GM19467 (cell line): Measurements from ENCODE around the gene EPOP.

Source experiments
- ATAC-seq: cut with Tn5 transposase; IDR thresholded peaks from one replicate; pipeline ENCODE4 v1.9.1; 2021; ENCODE audit warnings: mild to moderate bottlenecking, moderate library complexity; ENCODE audit not compliant: unreplicated experiment

Gene EPOP

DNA sequence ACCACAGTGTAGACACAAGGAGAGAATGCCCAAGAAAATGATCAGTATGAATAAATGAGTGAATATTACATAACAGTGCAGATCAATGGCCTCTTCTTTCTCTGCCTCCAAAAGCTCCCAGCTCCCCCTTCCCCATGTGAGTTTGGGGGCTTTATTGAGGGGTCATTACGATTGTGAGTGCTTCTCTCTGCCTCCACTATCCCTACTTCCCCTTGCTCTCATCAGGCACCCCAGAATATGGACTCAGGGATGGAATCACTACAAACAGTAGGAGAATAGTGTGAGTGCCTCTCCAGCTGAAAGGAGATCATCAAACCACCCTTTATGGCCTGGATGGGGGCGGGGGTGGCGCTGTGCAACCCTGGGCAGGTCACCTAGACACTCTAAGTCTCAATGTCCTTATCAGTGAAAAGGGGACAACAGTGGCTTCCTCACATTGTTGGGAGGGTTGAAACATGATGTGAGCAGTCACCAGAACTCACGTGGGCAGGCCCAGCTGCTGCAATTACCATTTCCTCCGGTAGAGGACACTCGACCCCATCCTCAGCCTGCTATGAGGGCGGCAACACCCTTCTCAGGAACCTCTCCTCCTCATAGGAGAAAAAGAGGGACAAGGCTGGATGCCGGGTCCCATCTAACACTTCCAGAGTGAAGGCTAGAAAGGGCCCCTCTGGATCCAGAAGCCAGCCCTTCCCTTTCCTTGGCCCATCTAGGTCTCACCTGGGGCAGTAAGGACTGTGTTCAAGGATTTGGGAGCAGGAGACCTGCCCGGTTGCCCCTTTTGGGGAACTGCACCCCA lies 2.1 kb upstream of the EPOP start:
- ATAC-seq: no peak

DNA sequence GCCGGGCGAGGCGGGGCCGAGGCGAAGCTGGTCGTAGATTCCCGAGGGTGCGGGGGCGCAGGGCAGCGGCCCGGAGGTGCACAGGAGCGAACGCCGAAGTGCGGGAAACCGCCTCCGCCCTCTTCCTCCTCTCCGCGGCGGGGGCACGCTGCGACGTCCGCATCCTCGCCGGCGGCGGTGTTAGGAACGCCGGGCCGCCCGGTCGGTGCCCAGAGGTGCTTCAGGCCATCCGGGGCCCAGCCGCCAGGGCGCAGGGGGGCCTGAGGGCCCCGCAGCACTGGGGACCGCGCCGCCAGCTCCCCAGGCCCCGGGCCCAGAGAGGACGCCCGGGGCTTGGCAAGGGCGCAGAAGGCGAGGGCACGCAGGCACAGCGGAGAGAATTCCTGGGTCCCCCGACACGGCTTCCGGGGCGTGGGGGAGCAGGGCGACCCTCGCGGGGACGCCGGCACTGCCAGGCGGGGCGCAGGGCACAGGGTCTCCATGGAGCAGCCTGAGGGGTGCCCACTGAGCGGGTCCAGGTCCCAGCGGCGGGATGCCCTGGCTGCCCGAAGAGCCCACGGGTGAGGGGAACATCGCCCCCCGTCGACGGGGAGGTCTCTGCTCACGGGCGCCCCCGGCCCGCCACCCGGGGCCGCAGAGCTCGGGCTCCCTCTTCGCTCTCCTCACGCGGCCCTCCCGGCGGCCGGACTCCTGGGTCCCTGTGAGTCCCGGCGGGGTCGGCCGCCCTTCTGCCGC lies 576 bp downstream of the EPOP start:
- ATAC-seq: peak; percentile 13

DNA sequence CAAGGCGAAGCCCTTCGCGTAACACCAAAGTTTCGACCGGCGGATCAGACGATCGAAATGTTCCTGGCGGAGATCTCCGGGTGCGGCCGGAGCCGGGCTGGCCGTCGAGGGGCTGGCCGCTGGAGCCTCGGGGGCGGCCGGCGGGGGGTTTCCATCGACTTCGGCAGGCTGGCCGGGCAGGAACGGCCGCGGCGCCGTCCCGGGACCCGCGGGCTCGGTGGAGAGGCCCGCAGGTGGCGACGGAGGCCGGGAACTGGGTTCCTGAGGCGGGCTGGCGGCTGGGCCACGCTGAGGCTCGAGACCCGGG lies 1.1 kb downstream of the EPOP start:
- no peak for ATAC-seq

DNA sequence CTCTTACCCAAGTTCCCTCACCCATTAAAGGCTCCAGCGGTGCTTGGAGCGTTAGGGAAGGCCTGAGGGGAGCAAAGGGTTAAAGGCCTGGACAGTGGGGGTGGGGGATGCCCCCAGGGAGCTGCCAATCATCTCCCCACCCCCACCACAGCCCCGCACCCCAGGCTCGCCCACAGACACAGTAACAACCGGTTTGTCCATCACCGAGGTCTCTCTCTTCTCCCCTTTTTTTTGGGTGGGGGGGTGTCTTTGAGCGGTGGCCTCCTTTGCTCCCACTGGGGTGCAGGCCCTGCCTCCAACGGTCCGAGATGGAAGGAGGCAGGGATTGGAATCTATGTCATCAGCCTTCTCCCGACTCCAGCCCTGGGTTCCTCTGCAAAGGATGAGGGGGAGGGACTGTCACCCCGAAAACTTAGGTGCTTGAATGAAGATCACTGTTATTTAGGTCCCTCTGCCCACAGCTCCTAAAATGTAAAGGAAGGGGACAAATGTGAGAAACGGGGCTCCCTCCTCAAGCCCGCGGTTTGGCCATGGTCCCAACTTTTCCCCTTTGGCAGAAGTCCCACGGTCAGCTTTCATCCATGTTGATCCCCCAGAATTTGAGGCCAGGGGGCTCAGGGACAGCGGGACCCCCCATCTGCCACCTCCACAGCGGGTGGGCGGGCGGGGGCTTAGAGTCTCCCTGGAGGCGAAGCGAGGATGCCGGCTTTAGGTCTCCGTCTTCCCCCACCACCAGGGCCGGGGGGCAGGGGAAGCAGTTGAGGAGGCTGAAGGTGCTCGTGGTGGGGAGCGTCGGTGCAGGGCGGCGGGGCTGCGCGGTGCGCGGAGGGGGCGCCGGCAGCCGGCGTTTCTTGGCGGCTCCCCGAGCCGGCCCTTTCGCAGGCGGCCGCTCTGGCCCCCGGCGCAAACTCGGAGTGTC lies 1.7 kb downstream of the EPOP start:
- no peak for ATAC-seq

DNA sequence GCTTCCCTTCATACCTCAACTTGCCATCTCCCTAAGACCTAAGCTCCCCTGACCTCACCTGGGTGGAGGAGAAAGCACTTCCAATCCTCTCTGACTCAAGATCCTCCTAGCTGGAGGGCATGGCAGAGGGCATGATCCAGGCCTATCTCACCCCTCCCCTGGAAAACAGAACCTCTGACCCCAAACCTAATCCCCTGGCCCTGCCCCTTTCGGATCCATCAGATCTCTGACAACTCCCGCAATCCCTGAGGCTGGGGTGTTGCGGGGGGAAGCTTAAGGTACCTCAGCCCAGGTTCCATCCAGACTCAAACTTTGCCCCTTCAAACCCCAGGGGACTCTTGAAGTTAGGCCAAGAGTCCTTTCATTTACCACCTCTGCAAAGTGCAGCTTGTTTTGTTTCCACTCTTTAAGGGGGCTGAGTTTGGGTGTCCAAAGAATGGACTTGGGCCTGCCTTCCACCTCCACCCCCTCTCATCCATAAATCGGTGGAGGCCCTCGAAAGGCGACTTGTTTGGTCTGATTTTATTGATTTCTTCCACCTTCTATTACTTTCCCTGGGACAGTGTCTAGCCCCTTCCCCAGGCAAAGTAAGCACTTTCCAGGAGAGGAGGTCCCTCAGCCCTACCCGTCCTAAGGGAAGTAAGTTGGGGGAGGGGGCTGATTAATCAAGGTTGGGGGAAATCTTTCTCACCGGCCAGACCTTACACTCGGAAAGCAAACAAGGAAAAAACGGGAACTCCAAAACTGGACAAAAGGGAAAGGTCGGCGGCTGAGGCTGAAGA lies 2.6 kb downstream of the EPOP start:
- no peak for ATAC-seq

DNA sequence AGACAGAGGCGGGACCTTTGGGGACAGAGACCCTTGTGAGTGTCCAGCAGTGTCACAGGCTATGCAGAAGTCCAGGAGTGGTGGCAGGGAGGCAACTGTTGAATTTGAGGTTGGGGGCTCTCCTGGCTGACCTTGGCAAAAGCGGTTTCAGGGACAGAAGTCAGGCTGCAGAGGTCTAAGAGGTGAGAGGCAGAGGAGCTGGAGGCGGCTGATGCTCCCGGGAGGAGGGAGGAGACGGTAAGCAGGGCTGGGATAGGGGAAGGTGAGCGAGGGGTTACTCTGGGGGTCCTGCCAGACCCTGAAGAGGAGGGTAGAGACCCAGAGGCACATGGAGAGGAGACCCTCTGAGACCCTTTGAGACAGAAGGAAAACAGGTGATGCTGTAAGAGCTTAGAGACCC lies 5.2 kb downstream of the EPOP start:
- ATAC-seq: no peak

DNA sequence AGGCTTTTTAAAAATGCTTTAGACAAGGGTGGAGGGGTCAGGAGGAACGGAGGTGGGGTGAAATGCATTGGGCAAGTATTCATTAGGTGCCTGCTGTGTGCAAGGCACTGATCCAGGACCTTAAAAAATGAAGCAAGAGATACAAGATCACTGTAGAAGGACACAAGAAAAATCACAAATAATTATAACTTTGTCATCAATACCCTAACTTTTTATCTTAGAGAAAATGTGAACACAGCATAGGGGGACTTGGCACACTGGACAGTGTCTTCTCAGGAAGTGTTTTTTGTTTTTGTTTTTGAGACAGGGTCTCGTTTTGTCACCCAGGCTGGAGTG lies 7.0 kb downstream of the EPOP start:
- no peak for ATAC-seq

DNA sequence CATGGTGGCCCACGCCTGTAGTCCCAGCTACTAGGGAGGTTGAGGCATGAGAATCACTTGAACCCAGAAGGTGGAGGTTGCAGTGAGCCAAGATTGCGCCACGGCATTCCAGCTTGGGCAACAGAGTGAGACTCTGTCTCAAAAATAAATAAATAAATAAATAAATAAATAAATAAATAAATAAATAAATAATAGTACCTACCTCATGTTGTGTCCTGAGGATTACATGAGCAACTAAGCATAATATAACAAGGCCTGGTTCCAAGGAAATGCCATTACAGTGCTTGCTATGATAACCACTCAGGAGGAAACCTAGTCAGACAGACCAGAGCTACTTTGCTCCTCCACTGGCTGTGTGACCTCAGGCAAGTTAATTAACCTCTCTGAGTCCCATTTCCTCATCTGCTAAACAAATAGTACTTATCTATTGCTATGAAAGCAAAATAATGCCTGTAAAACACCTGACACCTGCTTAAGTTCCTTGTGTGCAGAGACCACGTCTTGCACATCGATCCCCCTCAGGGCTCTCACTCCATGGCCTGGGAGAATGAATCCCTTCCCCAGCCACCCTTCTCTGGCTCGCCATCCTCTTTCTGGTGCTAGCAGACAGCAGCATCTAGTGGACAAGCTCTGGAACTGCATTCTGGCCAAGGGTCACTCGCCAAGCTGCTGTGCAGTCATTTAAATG lies 7.5 kb downstream of the EPOP start:
- no peak for ATAC-seq

DNA sequence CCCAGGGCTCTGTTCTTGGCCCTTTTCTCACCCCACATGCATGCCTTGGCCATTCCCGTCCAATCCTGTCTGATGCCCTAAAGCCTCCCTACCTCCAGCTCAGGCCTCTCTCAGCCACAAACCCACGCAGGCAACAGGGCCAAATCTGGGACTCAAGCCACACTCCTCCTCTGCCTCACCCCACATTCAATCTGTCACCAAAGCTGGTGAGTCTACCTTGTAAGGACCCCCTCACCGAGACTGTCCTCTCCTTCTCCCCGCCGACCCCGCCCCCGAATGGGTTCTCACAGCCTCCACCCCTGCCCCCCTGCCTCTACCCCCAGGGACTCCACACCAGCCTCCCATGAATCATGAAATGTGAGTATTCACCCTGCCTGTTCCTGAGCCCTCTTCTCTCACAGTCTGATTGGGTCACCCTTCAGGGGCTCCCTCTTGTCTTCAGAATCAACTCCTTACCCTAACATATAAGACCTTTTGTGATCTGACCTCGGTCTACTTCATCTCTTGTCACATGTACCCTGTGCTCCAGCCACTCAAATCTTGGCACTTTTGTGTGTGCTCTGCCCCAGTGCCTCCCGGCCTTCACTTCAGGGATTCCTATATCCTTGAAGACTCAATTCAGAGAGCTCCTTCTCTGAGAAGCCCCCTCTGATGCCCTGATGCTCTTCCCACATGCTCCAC lies 10.7 kb downstream of the EPOP start:
- no peak for ATAC-seq

DNA sequence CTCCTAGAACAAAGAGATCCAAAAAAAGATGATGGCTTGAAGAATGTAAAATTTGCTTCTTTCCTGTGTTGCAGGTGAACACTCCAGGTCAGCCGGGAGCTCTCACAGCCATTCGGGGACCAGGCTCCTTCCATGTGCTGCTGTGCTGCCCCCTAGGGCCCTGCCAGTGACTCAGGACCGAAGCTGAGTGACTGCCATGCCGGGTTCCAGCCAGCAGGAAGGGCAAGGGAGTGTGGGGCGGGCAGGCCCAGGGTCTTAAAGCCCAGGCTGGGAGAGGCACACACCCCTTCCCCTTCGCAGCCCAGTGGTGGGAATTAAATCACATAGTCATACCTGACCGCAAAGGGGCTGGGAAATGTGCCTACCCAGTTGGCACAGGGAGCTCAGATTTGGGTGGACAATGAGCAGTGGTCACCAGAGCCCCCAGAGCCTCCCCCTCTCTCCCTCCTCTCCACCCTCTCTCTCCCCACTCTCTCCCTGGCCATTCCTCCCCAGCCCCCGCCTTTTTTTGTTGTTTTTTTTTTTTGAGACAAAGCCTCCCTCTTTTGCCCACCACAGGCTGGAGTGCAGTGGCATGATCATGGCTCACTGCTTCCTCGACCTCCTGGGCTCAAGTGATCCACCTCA lies 11.5 kb downstream of the EPOP start:
- ATAC-seq: no peak

DNA sequence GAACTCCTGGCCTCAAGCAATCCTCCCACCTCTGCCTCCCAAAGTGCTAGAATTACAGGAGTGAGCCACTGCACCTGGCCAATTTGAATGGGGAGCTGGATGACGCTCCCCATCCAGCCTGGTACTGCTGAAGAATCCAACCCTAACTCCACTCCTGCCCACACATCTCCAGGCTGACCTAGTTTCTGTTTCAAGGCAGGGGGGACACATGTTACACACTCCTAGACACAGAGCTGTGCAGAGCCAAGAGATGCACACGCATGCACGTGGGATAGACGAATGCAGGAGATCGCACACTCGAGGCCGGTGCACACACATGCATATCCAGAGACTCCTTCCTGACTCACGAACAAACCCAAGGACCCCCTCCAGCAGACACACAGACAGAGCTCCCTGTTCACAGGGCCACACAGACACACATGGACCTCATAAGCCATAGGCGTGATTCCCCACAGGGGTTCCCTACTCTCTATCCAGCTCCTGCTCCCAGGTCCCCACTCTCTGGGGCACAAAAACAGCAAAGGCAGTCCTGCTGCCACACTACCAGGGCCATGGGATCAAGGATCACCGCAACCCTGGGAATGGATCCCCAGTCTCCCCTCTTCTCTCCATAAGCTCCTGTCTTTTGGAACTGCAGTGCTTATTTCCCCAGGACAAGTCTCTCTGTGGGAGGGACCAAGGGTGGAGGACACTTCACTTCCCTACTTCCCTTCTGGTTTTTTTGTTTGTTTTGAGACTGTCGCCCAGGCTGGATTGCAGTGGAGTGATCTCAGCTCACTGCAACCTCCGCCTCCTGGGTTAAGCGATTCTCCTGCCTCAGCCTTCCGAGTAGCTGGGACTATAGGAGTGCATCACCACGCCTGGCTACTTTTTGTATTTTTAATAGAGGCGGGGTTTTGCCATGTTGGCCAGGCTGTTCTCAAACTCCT lies 14.4 kb downstream of the EPOP start:
- ATAC-seq: no peak

DNA sequence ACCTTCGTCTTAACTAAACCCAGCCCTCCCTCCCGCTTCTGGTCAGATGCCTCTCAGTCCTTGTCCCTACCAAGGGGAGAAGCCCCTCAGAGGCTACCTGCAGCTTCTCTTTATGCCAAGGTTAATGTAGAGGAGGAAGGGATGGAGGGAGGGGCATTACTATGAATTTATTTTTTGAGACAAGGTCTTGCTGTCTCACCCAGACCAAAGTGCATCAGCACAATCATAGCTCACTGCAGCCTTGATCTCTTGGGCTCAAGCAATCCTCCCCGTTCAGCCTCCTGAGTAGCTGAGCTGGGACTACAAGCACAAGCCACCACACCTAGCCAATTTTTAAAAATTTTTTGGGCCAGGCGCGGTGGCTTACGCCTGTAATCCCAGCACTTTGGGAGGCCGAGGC lies 15.3 kb downstream of the EPOP start:
- ATAC-seq: no peak

DNA sequence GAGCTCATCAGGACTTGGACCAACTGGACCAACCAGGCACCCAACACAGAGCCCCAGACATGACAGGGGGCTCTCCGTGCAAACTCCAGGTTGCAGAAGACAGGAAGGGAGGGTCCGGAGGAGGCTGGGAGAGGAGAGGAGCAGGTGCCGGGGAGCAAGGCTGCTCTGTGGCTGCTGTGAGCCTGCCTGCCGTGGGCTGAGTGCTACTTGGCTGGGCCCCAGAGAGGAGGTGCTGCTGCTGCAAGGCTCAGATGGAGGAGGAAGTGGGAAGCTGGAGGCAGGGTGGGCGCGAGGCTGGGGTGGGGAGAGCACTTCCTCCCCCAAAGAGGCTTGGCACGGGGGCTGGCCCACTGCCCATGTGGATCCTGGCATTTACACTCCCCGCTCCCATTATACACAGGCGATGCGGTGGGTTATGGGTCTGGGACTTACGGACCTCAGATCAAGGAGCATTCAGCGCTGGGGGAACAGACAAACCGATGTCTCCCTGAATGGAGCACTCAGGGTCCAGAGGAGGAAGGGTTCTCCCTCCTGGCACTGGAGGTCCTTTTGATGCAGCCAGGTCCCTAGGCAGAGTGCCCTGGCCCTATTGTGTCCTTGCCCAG lies 15.9 kb downstream of the EPOP start:
- ATAC-seq: no peak

DNA sequence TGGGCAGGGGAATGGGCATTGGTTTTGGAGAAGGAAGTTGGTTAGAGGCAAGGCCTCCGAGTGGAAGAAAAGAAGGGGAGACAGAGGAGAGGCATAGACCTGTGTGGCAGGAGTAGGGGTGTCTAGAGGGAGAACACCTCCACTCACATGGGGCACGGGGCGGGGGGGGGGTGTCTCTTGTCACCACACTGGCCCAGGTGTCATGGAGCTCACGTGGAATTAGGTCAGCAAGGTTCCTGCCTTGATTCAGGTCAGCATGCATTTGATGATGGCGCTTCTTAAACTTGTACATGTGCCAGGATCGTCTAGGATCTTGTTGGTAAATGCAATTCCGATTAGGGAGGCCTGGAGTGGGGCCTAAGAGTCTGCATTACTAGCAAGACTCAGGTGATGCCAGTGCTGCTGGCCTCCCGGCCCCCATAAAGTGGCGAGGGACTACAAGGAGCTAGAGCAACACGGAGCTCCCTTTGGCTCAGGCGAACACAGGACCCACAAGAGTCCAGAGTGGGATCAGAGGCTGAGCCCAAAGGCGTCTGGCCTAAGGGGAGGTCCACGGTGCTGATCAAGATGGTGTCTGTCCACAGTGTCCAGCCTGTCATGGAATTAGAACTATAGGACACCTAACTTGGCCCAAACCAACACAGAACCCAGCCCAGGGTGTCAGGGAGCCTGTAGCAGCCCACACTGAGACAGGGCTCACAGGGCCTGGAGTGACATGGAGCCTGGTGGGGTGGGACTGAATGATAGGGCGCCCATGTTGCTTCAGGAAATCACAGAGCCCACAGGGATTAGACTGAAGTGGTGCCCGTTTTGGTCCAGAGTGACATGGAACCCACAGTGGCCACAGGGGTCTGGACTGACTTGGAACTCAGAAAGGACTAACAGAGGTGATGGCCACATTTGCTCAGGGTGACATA lies 16.7 kb downstream of the EPOP start:
- no peak for ATAC-seq

DNA sequence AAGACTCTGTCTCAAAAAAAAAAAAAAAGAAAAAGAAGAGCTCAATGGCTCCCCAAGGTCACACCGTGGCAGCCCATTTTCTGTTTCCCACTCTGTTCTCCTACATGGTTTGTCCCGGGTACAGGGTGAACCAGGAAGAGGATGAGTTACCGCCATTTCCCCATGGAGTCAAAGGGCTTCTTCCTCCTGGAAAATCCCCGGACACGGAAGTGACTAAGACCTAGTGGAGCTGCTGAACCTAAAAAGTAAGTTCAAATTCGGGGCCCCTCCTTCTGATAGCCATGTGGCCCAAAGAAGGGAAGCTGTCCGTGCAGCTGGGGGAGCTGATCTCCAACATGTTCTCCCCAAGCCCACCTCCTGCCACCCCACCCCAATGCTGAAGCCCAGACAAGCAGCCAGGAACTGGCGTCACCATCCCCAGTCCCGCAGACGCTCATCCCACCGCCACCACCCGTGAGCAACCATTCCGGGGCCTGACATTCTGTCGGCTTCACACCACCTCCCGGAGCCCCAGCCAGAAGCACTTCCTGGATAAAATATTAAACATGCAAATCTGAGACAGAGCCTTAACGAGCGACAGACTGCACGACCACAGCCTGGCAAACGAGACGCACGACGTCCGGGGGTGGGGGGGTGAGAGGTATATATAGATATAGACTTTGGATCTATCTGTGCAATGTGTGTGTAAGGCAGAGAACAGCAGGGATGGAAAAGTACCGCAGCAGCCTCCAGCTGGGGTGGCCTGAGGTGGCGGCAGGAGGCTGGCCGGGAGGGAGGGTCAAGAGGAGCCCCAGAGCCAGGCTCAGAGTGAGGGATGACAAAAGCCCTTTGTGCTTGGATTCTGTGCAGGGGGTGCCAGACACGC lies 17.6 kb downstream of the EPOP start:
- no peak for ATAC-seq
